ENCODE data around the gene UBASH3A. TPM values are rescaled to one million over a fixed set of nuclear protein-coding genes. Genes with fewer than 3 reads are reported as not detected.

Gene UBASH3A
- polyA plus RNA-seq, 1 of the 3 experiments (the other 2 are of a cell fraction) = not detected

- Histone ChIP-seq H3F3A (replicated peaks; ENCODE audit: insufficient read depth) (no peaks in the 10 kb centered on the region), H3K4me3 (ENCODE audit: low read depth in 2 of 2, low read length in 1 of 2) (no peak overlapping the region), H3K4me1 (ENCODE audit: control insufficient read depth in 1 of 2, insufficient read depth in 2 of 2, low read depth in 1 of 2, low read length in 1 of 2) (peaks cover 0 to 9% of the 10 kb centered on the region in 2 experiments; a peak in 2 of 4 replicates), H3K9me3 (no peaks in the 10 kb centered on the region), H4K20me1 (ENCODE audit: insufficient read depth) (no peaks in the 10 kb centered on the region), H3K9me2 (no peaks in the 10 kb centered on the region), H3K4me2 (no peak overlapping the region), H3K27ac (ENCODE audit: low read depth in 2 of 2, low read length in 1 of 2) (no peak overlapping the region), H3K27me3 (ENCODE audit: insufficient read depth) (no peaks in the 10 kb centered on the region), H3K36me3 (replicated peaks in 1 of 2; ENCODE audit: control insufficient read depth in 1 of 2, insufficient read depth in 2 of 2, low read length in 1 of 2) (no peaks in the 10 kb centered on the region), H2AFZ (ENCODE audit: low read depth) (no peak overlapping the region), H3K79me2 (ENCODE audit: insufficient read depth) (no peaks in the 10 kb centered on the region), H3K9ac (no peak overlapping the region)
- CTCF ChIA-PET = no interaction called here
- no peak for DNase-seq
- WGBS (ENCODE audit: low lambda C conversion rate) = 65% methylated on average over 13 of the region's 13 CpGs
- no peak for TF ChIP-seq MEF2A (IDR thresholded peaks at IDR 0.05; ENCODE audit: borderline replicate concordance, low read depth)
- no peak for TF ChIP-seq RAD21 (IDR thresholded peaks at IDR 0.05; ENCODE audit: low read length)
- TF ChIP-seq REST (IDR thresholded peaks at IDR 0.05; ENCODE audit: low read depth, low read length) = no peak
- no peak for TF ChIP-seq NFIC (IDR thresholded peaks at IDR 0.05; ENCODE audit: borderline replicate concordance)
- TF ChIP-seq SIN3A (IDR thresholded peaks at IDR 0.05; ENCODE audit: borderline replicate concordance, low read depth, low read length) = no peak
- no peak for TF ChIP-seq GATA2 (CRISPR knock-in tag; IDR thresholded peaks at IDR 0.05)
- TF ChIP-seq TEAD4 (IDR thresholded peaks at IDR 0.05; ENCODE audit: borderline replicate concordance, insufficient read depth) = no peak
- TF ChIP-seq FOXM1 (IDR thresholded peaks at IDR 0.05; ENCODE audit: low read depth) = no peak
- no peak for TF ChIP-seq EZH2phosphoT487 (IDR thresholded peaks at IDR 0.05; ENCODE audit: borderline replicate concordance, low read depth)
- TF ChIP-seq MAX (IDR thresholded peaks at IDR 0.05; ENCODE audit: low read depth) = no peak
- POLR2A ChIA-PET = no interaction called here
Measured at GRCh38 chr21:42471716-42472330, 68.1 kb downstream of the UBASH3A start.

GRCh38 chr21:42472521-42472920 lies 68.8 kb downstream of the UBASH3A start:
- peaks cover 0 to 9% of the 10 kb centered on the region in 2 experiments; a peak in 2 of 4 replicates for H3K4me1 ChIP-seq (ENCODE audit: control insufficient read depth in 1 of 2, insufficient read depth in 2 of 2, low read depth in 1 of 2, low read length in 1 of 2)
- TF ChIP-seq FOXJ3 (CRISPR knock-in tag; IDR thresholded peaks at IDR 0.05) (no peak), FOXM1 (IDR thresholded peaks at IDR 0.05; ENCODE audit: low read depth) (no peak), USF2 (IDR thresholded peaks at IDR 0.05; ENCODE audit: borderline replicate concordance, low read depth, low read length) (no peak), GATA2 (CRISPR knock-in tag; IDR thresholded peaks at IDR 0.05) (no peak), MEF2A (IDR thresholded peaks at IDR 0.05; ENCODE audit: borderline replicate concordance, low read depth) (no peak)
- CTCF ChIA-PET = no interaction called here
- POLR2A ChIA-PET = no interaction called here
- 55% methylated on average over 7 of the region's 7 CpGs for WGBS (ENCODE audit: low lambda C conversion rate)
- H3F3A ChIP-seq (replicated peaks; ENCODE audit: insufficient read depth) = no peaks in the 10 kb centered on the region
- no peak overlapping the region for H3K4me2 ChIP-seq
- no peaks in the 10 kb centered on the region for H3K79me2 ChIP-seq (ENCODE audit: insufficient read depth)
- H3K9me2 ChIP-seq = no peaks in the 10 kb centered on the region
- H3K9ac ChIP-seq = no peak overlapping the region
- no peak overlapping the region for H3K4me3 ChIP-seq (ENCODE audit: low read depth in 2 of 2, low read length in 1 of 2)
- no peak overlapping the region for H3K27ac ChIP-seq (ENCODE audit: low read depth in 2 of 2, low read length in 1 of 2)
- H2AFZ ChIP-seq (ENCODE audit: low read depth) = no peak overlapping the region
- H3K27me3 ChIP-seq (ENCODE audit: insufficient read depth) = no peaks in the 10 kb centered on the region
- no peak for DNase-seq
- no peaks in the 10 kb centered on the region for H4K20me1 ChIP-seq (ENCODE audit: insufficient read depth)
- H3K9me3 ChIP-seq = no peaks in the 10 kb centered on the region
- no peaks in the 10 kb centered on the region for H3K36me3 ChIP-seq (replicated peaks in 1 of 2; ENCODE audit: control insufficient read depth in 1 of 2, insufficient read depth in 2 of 2, low read length in 1 of 2)
